NCI-H446 (cell line): ENCODE measurements around the gene HNRNPF.
"Not testable (repeated sequence)": the region's sequence is repeated elsewhere in the genome, so short reads cannot be mapped to it uniquely, and the experiment has no call there.

ENCODE experiments used
- DNase-seq, 2 experiments: peaks; one replicate each; lab custom pipeline; 2025; lab: John Stamatoyannopoulos, UW

The HNRNPF gene

GRCh38 chr10:43348511-43349312, 60.3 kb downstream of the HNRNPF start:
- peak; percentile 24 to 66 for DNase-seq

- DNase-seq, result no peak
Observed at GRCh38 chr10:43347997-43348396, 61.0 kb downstream of the HNRNPF start.

- no peak for DNase-seq
Observed at GRCh38 chr10:43344051-43344450, 64.9 kb downstream of the HNRNPF start.

- DNase-seq, result no peak
Observed at GRCh38 chr10:43343126-43343525, 65.9 kb downstream of the HNRNPF start.

- no peak for DNase-seq
Observed at GRCh38 chr10:43342279-43343125, 66.5 kb downstream of the HNRNPF start.

GRCh38 chr10:43341450-43341849, 67.5 kb downstream of the HNRNPF start:
- DNase-seq, result no peak

GRCh38 chr10:43340619-43341018, 68.4 kb downstream of the HNRNPF start:
- no peak for DNase-seq

- DNase-seq, result no peak
Observed at GRCh38 chr10:43340101-43340500, 68.9 kb downstream of the HNRNPF start.

GRCh38 chr10:43339136-43339535, 69.8 kb downstream of the HNRNPF start:
- no peak for DNase-seq

GRCh38 chr10:43338117-43338516, 70.9 kb downstream of the HNRNPF start:
- no peak for DNase-seq

GRCh38 chr10:43337536-43337935, 71.5 kb downstream of the HNRNPF start:
- DNase-seq, result not testable (repeated sequence)

GRCh38 chr10:43336641-43337318, 72.2 kb downstream of the HNRNPF start:
- DNase-seq, result no peak

GRCh38 chr10:43336061-43336460, 72.9 kb downstream of the HNRNPF start:
- DNase-seq, result no peak
